G401 (cell line): ENCODE measurements around the gene PTPRQ. TPM values are rescaled to one million over a fixed set of nuclear protein-coding genes. Genes with fewer than 3 reads are reported as not detected.

Experiments used
- DNase-seq: peaks from one replicate; pipeline ENCODE4 v3.0.0-alpha.2; 2015; ENCODE audit warnings: low spot score
- in situ Hi-C: cut with HindIII; loops from 2 replicates; pipeline ENCODE4 v1.10.0; 2016; ENCODE audit warnings: low sequenced_read_pairs, mixed read lengths
- total RNA-seq: library from RNA; depleted of rRNA; stranded (reverse); fragments of >200 nt; shearing (Covaris generic); gene quantifications from 2 replicates; pipeline ENCODE4 v1.2.3, GENCODE V29; 2014

Gene PTPRQ
- total RNA-seq, 1 experiment from 2014 or later = not detected

- DNase-seq = no peak
- in situ Hi-C loops = no loop called here
These were observed 87.6 kb downstream of the PTPRQ start for GRCh38 chr12:80531646-80532045.

GRCh38 chr12:80539029-80539428 is 95.0 kb downstream of the PTPRQ start:
- DNase-seq = no peak
- in situ Hi-C loops = no loop called here

- in situ Hi-C loops = no loop called here
- DNase-seq = no peak
These were observed 105.3 kb downstream of the PTPRQ start for GRCh38 chr12:80549298-80549697.

- DNase-seq = no peak
- in situ Hi-C loops = no loop called here
These were observed 107.9 kb downstream of the PTPRQ start for GRCh38 chr12:80551897-80552296.

- in situ Hi-C loops = no loop called here
- DNase-seq = no peak
These were observed 109.3 kb downstream of the PTPRQ start for GRCh38 chr12:80553316-80553715.

GRCh38 chr12:80556566-80556965 is 112.5 kb downstream of the PTPRQ start:
- in situ Hi-C loops = no loop called here
- DNase-seq = no peak

GRCh38 chr12:80559766-80560165 is 115.7 kb downstream of the PTPRQ start:
- in situ Hi-C loops = no loop called here
- DNase-seq = no peak

GRCh38 chr12:80565271-80565670 is 121.2 kb downstream of the PTPRQ start:
- in situ Hi-C loops = no loop called here
- DNase-seq = no peak

- no peak for DNase-seq
- in situ Hi-C loops = no loop called here
These were observed 123.4 kb downstream of the PTPRQ start for GRCh38 chr12:80567401-80567800.

GRCh38 chr12:80576641-80577418 is 132.8 kb downstream of the PTPRQ start:
- in situ Hi-C loops = no loop called here
- no peak for DNase-seq

- DNase-seq = no peak
- in situ Hi-C loops = no loop called here
These were observed 136.2 kb downstream of the PTPRQ start for GRCh38 chr12:80580254-80580653.

- in situ Hi-C loops = no loop called here
- no peak for DNase-seq
These were observed 137.7 kb downstream of the PTPRQ start for GRCh38 chr12:80581783-80582182.

- DNase-seq = no peak
- in situ Hi-C loops = no loop called here
These were observed 138.4 kb downstream of the PTPRQ start for GRCh38 chr12:80582431-80582830.

- in situ Hi-C loops = no loop called here
- DNase-seq = no peak
These were observed 145.0 kb downstream of the PTPRQ start for GRCh38 chr12:80589077-80589476.

- DNase-seq = no peak
- in situ Hi-C loops = no loop called here
These were observed 146.1 kb downstream of the PTPRQ start for GRCh38 chr12:80590085-80590484.

GRCh38 chr12:80593766-80594165 is 149.7 kb downstream of the PTPRQ start:
- DNase-seq = no peak
- in situ Hi-C loops = no loop called here

GRCh38 chr12:80596509-80596908 is 152.5 kb downstream of the PTPRQ start:
- no peak for DNase-seq
- in situ Hi-C loops = no loop called here

- no peak for DNase-seq
- in situ Hi-C loops = no loop called here
These were observed 154.1 kb downstream of the PTPRQ start for GRCh38 chr12:80598004-80598606.

GRCh38 chr12:80602455-80602854 is 158.4 kb downstream of the PTPRQ start:
- no peak for DNase-seq
- in situ Hi-C loops = no loop called here

GRCh38 chr12:80607361-80608135 is 163.5 kb downstream of the PTPRQ start:
- in situ Hi-C loops = no loop called here
- DNase-seq = no peak
